ENCODE data around the gene CFAP65. TPM values are rescaled to one million over a fixed set of nuclear protein-coding genes. Genes with fewer than 3 reads are reported as not detected.

Gene CFAP65
- total and polyA plus RNA-seq, 9 of the 15 experiments (the other 6 are each of a cell fraction or from before 2014, with no cell fraction given) = not detected

DNA sequence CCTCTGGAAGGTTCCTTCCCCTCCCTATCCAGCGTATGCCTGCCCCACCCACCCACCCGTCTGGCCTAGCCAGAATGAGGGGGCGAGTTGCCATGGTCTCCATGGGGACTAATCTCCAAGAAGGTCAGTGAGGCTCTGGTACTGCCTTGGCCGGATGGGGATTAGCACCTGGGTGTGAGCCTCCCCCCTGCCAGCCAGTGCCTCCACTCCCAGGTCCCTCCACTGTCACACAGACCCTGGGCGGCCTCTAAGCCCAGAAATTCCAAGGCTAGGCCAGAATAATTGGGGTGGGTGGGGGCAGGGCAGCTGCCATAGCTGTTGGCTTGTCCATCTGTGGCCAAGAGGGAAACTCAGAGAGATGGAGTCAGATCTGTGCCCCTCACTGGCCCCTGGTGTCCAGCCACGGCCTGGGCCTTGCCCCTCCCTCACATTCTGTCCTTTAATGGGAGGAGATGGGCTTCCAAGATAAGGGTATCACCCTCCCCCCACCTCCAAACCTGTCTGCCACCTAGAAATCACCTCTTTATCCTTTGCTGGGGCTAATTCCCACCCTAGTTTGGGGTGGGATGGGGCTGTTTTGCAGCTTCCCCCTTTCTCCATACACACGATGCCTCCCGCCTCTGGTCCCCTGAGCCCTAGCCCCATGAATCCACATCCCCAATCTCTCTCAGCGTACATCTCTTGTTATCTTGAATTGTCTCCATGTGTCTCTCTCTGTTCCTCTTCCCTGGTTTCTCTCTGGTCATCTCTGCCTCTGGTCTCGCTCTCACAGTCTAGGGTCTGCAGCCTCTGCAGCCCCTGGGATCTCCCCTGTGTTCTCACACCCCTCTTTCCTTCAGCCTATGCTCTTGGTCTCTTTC lies 42.1 kb downstream of the CFAP65 start:
- 3% methylated on average over 5 of the region's 10 CpGs for WGBS (ENCODE audit: insufficient coverage, low coverage, missing lambda C conversion rate)
- Histone ChIP-seq H4K20me1 (replicated peaks; ENCODE audit: control insufficient read depth, insufficient read depth, low read length) (no peaks in the 10 kb centered on the region), H3K27me3 (ENCODE audit: control insufficient read depth in 2 of 2, insufficient read depth in 2 of 2, low read length in 2 of 2) (peaks cover 0 to 34% of the 10 kb centered on the region in 2 experiments; a peak in 2 of 5 replicates), H3K9me3 (replicated peaks; ENCODE audit: control insufficient read depth, insufficient read depth, low read depth, low read length) (no peaks in the 10 kb centered on the region), H2AFZ (ENCODE audit: low read depth, low read length) (no peak overlapping the region), H3K4me1 (replicated peaks in 1 of 2; ENCODE audit: control insufficient read depth in 2 of 2, insufficient read depth in 2 of 2, low read length in 2 of 2) (peaks cover 9 to 38% of the 10 kb centered on the region in 2 experiments), H3K4me2 (ENCODE audit: insufficient read depth, low read length) (no peak overlapping the region), H3K27ac (ENCODE audit: extremely low read depth, low read depth, low read length) (no peak overlapping the region), H3K9me1 (ENCODE audit: control insufficient read depth, insufficient read depth, low read length) (no peaks in the 10 kb centered on the region), H3K4me3 (no peak overlapping the region), H3K79me2 (ENCODE audit: control insufficient read depth, insufficient read depth, low read length) (no peaks in the 10 kb centered on the region), H3K36me3 (ENCODE audit: control insufficient read depth, insufficient read depth, low read length) (no peaks in the 10 kb centered on the region), H3K9ac (ENCODE audit: insufficient read depth in 1 of 2, low read depth in 2 of 2, low read length in 2 of 2) (no peak overlapping the region)
- DNase-seq (ENCODE audit: extremely low read depth in 1 of 4, low spot score in 3 of 4) (peak in 3 of 4 experiments; percentile 14 to 30 (median 26)), ATAC-seq (no peak), FAIRE-seq (no peak)
- no TSS peak for BruUV-seq (replicated peaks)
- ChIA-PET CTCF (ENCODE audit: low intra/inter-chr PET ratio) (no interaction called here), POLR2A (interaction anchor here (0.6 kb wide), 1 partner anchor 45 kb away, joined by 4 read pairs; no protein-coding TSS in a partner anchor)
- TF ChIP-seq EGR1 (conservative IDR thresholded peaks at IDR 0.05) (no peak), L3MBTL2 (IDR thresholded peaks at IDR 0.05) (no peak), ZNF717 (CRISPR knock-in tag; IDR thresholded peaks at IDR 0.05) (no peak), MAFG (tag; conservative IDR thresholded peaks at IDR 0.05) (no peak), DDX20 (tag; IDR thresholded peaks at IDR 0.05; ENCODE audit: low read depth) (no peak)
- intact Hi-C loops (cut with micrococcal nuclease) = no loop called here
- in situ Hi-C loops (cut with MboI) = no loop called here

All from K562 (cell line).